Body of pancreas (tissue), 4 donors: ENCODE results near the gene ANKLE2.
"Not testable (repeated sequence)": the region's sequence is repeated elsewhere in the genome, so short reads cannot be mapped to it uniquely, and the experiment has no call there.

Experiments used
- CTCF ChIP-seq, 7 experiments: fragments of 450-650 bp in 4 of 7; fragments of 200-600 bp in 3 of 7; sonication (generic) in 3 of 7; IDR thresholded peaks; one replicate each; pipeline ENCODE4 v1.5.1; 2016 to 2019; ENCODE audit warnings: antibody characterized with exemption in 7 of 7
- POLR2A ChIP-seq, 3 donors: fragments of 450-650 bp; IDR thresholded peaks; one replicate each; pipeline ENCODE4 v1.6.1; 2016; ENCODE audit warnings: antibody characterized with exemption in 3 of 3, mild to moderate bottlenecking in 2 of 3

DNA sequence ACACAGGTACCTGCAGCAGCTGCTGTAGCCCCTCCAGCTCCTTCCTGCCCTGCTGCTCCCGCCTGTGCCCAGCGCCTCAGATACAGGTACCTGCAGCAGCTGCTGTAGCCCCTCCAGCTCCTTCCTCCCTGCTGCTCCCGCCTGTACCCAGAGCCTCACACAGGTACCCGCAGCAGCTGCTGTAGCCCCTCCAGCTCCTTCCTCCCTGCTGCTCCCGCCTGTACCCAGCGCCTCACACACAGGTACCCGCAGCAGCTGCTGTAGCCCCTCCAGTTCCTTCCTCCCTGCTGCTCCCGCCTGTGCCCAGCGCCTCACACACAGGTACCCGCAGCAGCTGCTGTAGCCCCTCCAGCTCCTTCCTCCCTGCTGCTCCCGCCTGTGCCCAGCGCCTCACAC, 14.6 kb upstream of the ANKLE2 start:
- not testable (repeated sequence) for TF ChIP-seq CTCF, POLR2A (IDR thresholded peaks at IDR 0.05)
